IPS-18c (cell line): Measurements from ENCODE around the gene NUP98.
"Not testable (repeated sequence)": the region's sequence is repeated elsewhere in the genome, so short reads cannot be mapped to it uniquely, and the experiment has no call there.

Source experiments
- H3K4me3 ChIP-seq: 2 replicates; pipeline ENCODE4 v1.7.0; 2013; ENCODE audit warnings: low read depth, mild to moderate bottlenecking, low read length, moderate library complexity; ENCODE audit not compliant: insufficient read depth
- H3K9me3 ChIP-seq: one replicate; pipeline ENCODE4 v1.6.1; 2013; ENCODE audit warnings: mild to moderate bottlenecking, low read length, moderate library complexity; ENCODE audit not compliant: control insufficient read depth, insufficient read depth

Gene NUP98

GRCh38 chr11:3830730-3831129, 33.4 kb upstream of the NUP98 start:
- no peaks in the 10 kb centered on the region for H3K9me3 ChIP-seq
- no peak overlapping the region for H3K4me3 ChIP-seq

GRCh38 chr11:3830088-3830487, 32.7 kb upstream of the NUP98 start:
- H3K9me3 ChIP-seq = no peaks in the 10 kb centered on the region
- no peak overlapping the region for H3K4me3 ChIP-seq

DNA sequence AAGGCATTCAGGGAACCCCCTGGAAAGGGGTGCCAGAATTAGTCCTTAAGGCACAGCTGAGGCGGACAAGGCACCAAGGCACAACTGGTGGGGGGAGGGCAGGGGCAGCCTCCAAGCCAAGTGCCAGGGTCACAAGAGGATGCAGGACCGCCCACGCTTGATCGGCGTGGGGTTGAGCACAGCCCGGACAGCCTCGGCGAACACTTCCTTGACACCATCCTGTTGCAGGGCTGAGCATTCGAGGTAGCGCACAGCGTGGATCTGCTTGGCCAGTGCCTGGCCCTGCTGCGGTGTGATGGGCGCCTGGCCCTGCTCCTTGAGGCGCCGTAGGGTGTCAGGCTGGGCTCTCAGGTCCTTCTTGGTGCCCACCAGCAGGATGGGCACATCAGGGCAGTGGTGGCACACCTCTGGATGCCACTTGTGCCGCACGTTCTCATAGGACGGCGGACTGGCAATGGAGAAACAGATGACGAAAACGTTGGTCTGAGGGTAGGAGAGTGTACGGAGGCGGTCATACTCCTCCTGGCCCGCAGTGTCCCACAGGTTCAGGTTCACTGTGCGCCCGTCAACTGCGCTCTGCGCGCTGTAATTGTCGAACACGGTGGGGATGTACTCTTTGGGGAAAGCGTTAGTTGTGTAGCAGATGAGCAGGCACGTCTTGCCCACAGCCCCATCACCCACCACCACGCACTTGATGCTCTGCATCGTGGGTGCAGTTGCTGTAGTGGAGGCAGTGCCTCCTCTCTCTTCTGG, 30.3 kb upstream of the NUP98 start:
- H3K9me3 ChIP-seq = no peaks in the 10 kb centered on the region
- H3K4me3 ChIP-seq = no peak overlapping the region

DNA sequence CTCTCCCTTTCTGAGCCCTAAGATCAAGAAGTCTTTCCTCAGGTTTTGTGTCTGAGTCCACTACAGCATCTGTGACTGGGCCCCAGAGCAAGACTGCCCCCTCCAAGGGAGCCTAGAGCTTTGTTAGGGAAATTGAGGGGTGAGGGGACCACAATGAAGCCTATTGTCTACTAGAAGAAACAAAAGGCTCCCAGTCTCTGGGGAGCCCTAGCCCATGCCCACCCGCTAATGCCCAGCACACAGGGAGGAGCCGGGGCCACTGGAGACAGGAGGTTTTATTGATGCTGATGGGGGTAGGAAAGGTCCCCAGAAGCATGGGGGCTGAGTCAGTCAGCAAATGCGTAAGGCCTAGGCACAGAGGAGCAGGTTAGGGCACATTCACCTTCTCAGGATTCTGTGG, 29.4 kb upstream of the NUP98 start:
- 0 out of 2 replicates have a peak overlapping the region, but pooled peaks have one; percentile 3 for H3K4me3 ChIP-seq
- no peaks in the 10 kb centered on the region for H3K9me3 ChIP-seq

DNA sequence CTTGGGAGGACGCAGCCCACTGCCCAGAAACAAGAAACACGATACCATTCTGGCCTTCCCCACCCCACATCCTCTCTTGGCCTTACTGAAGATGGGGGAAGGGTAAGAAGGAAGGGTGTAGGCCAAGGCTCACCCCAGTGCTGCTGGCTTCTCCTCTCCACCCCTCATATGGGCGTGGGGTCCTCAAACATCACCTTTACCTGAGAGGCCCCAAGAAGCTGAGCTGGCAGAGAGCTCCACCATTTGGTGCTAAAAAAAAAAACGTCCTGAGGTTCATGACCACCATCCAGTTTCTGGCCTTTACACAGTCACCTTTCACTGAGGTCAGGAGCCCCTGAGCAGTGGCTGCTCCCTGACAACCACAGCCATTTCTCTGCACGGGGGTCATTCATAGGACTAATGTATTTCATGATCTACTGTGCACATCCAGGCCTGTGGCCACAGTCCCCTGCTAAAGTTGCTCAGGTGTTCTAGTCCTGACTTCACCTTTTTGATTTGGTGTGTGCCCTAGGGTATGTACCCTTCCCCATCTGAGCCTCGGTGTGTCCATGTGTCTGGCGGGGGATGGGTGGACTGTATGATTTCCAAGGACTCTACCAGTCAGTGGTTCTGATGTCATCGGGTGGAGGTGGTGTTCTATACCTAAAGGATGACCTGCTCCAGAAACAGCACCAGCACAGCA, 28.3 kb upstream of the NUP98 start:
- no peaks in the 10 kb centered on the region for H3K9me3 ChIP-seq
- no peak overlapping the region for H3K4me3 ChIP-seq

DNA sequence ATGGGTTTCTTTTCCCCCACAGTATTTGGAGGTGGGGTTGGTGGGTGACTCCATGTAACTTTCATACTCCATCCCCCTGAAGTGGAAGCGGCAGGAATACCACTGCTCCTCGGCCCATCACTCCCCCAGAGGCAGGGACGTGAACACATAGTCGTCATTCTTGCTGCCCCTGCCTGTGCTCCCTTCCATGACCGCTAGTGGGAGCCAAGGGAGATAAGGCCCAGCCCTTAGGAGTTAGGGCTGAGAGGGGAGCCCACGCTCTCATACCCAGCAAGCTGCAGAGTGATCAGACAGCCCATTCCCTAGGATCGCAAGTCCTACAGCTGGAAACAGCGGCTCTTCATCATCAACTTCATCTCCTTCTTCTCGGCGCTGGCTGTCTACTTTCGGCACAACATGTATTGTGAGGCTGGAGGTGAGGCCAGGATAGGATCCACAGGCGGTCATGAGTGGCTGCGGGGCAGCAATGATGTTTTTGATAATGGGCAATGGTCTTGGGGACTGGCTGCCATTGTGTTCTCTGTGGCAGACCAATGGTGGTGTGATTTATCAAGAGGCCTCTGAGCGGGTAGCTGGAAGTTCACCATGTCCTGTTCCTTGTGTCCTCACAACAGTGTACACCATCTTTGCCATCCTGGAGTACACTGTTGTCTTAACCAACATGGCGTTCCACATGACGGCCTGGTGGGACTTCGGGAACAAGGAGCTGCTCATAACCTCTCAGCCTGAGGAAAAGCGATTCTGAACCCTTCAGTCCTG, 27.5 kb upstream of the NUP98 start:
- Histone ChIP-seq H3K4me3 (no peak overlapping the region), H3K9me3 (no peaks in the 10 kb centered on the region)

GRCh38 chr11:3823762-3824506, 26.6 kb upstream of the NUP98 start:
- no peak overlapping the region for H3K4me3 ChIP-seq
- H3K9me3 ChIP-seq = no peaks in the 10 kb centered on the region

- no peaks in the 10 kb centered on the region for H3K9me3 ChIP-seq
Observed at GRCh38 chr11:3823303-3823702, 25.9 kb upstream of the NUP98 start.

DNA sequence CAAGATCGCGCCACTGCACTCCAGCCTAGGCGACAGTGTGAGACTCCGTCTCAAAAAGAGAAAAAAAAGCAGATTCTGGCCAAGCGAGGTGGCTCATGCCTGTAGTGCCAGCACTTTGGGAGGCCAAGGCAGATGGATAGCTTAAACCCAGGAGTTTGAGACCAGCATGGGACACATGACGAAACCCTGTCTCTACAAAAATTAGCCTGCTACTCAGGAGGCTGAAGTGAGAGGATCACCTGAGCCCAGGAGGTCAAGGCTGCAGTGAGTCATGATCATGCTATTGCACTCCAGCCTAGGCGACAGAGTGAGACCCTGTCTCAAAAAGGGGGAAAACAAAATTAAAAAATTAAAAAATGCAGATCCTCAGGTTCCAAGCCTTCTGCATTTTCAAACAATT, 25.0 kb upstream of the NUP98 start:
- no peaks in the 10 kb centered on the region for H3K9me3 ChIP-seq

More at GRCh38 chr11:3823303-3823702, 25.9 kb upstream of the NUP98 start:
- H3K4me3 ChIP-seq = no peak overlapping the region

DNA sequence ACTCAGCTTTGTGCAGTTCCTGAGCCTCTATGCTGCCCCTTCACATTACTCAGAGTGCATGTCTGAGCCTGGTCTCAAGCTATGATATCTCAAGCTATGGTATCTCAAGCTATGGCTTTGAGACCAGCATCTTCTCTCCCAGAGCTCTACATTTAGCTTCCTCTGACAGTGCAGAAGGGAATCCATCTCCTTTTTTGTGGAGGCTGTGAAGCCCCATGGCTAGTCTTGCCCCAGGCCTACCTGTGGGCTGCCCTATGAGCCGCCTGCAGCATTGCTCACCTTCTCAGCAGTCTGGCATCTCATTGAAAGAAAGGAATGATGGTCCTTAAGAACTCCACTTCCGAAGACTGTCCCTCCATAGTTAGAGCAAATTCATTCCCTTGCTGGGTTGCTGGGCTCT, 23.6 kb upstream of the NUP98 start:
- H3K9me3 ChIP-seq = no peaks in the 10 kb centered on the region
- no peak overlapping the region for H3K4me3 ChIP-seq

More for the DNA sequence above, 25.0 kb upstream of the NUP98 start:
- no peak overlapping the region for H3K4me3 ChIP-seq

DNA sequence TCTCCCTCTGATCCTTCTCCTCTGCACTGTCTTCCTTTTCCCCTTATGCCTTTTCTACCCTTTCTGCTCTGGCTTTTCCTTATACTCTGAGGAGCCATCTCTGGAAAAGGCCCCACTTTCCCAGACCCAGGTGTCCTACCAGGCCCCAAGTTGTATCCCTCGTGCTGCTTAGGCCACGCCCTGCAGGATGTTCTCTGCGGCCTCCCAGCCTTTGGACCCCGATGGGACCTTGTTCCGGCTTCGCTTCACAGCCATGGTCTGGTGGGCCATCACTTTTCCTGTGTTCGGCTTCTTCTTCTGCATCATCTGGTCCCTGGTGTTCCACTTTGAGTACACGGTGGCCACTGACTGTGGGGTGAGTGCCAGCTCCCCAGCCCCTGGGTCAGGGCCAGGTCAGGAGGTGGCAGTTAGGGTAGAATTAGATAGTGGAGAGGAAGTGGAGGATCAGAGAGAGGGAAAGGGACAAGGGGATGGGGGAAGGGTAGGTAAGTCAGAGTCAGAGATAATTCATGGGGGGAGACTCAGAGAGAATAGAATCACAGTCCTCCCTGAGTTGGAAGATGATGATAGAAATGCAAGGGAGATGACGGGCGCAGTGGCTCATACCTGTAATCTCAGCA, 19.9 kb upstream of the NUP98 start:
- Histone ChIP-seq H3K9me3 (no peaks in the 10 kb centered on the region), H3K4me3 (no peak overlapping the region)

- Histone ChIP-seq H3K4me3 (no peak overlapping the region), H3K9me3 (no peaks in the 10 kb centered on the region)
Observed at GRCh38 chr11:3816673-3817072, 19.3 kb upstream of the NUP98 start.

GRCh38 chr11:3815845-3816244, 18.5 kb upstream of the NUP98 start:
- no peak overlapping the region for H3K4me3 ChIP-seq
- H3K9me3 ChIP-seq = no peaks in the 10 kb centered on the region

DNA sequence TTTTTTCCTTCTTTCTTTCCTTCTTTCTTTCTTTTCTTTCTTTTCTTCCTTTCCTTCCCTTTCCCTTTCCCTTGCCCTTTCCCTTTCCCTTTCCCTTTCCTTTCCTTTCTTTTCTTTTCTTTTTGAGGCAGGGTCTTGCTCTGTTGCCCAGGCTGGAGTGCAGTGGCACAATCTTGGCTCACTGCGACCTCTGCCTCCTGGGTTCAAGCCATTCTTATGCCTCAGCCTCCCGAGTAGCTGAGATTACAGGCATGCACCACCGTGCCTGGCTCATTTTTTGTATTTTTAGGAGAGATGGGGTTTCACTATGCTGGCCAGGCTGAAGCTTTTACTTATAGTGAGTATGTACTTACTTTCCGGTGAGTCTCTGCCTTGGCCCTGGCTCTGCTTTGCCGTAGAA, 17.5 kb upstream of the NUP98 start:
- H3K4me3 ChIP-seq, H3K9me3 ChIP-seq: not testable (repeated sequence)

DNA sequence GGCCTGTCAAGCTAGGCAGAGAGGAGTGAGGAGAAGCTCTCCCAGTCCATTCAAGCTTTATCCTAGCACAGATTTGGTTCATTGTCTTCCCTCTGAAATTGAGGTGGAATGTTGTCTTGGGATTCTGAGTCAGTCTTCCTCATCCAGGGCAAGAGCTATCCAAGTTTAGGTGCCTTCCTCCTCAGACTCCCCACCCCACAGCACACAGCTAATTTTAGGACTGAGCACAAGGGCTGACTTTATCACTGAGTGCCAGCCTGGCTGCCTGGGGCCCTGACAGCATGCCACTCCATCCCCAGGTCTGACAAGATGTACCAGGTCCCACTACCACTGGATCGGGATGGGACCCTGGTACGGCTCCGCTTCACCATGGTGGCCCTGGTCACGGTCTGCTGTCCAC, 13.6 kb upstream of the NUP98 start:
- Histone ChIP-seq H3K9me3 (no peaks in the 10 kb centered on the region), H3K4me3 (no peak overlapping the region)

GRCh38 chr11:3810446-3810845, 13.1 kb upstream of the NUP98 start:
- Histone ChIP-seq H3K4me3 (no peak overlapping the region), H3K9me3 (no peaks in the 10 kb centered on the region)

DNA sequence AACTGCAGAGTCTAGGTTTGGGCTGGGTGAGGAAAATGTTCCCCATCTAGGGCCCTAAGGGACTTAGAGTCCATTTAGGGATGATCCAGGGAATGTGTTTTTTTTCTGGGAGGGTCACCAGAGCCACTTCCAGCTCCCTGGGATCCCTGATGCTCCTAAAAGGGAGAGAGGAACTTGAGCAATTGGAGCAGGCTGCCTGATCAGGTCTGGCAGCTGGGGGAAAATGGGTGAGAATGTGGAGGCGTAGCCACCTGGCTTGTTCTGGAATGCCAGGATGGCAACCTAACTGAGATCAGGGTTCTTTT, 12.2 kb upstream of the NUP98 start:
- peak overlapping the region; percentile 62 for H3K4me3 ChIP-seq
- no peaks in the 10 kb centered on the region for H3K9me3 ChIP-seq
